Stimulated activated CD8-positive, alpha-beta memory T cell treated with anti-CD3 and anti-CD28 coated beads, Interleukin-7, amount 100 ng/mL, for 1 hour (primary cell): ENCODE results near the gene CYB5RL.
"Not testable (repeated sequence)": the region's sequence is repeated elsewhere in the genome, so short reads cannot be mapped to it uniquely, and the experiment has no call there.

Experiments
- DNase-seq, 2 donors: peaks; one replicate each; pipeline ENCODE4 v3.0.0-alpha.2; 2020; ENCODE audit warnings: low read depth in 2 of 2

The CYB5RL gene

GRCh38 chr1:54199765-54200518 lies at the start of gene CYB5RL, which contains the start of gene MRPL37:
Gene CYB5RL, minus strand, starts transcription at chr1:54200030. Its CDS starts 4,414 bp downstream, at chr1:54195616.
Gene MRPL37, plus strand, starts transcription at chr1:54200167. Its CDS starts 77 bp downstream, at chr1:54200244.
- DNase-seq, result peak; percentile 68 to 73

- no peak for DNase-seq
Observed at GRCh38 chr1:54248966-54249365, 49.1 kb upstream of the CYB5RL start.

GRCh38 chr1:54247863-54248515 lies 48.2 kb upstream of the CYB5RL start:
- no peak for DNase-seq

- no peak for DNase-seq
Observed at GRCh38 chr1:54246116-54246721, 46.4 kb upstream of the CYB5RL start.

GRCh38 chr1:54245501-54245900 lies 45.7 kb upstream of the CYB5RL start:
- no peak for DNase-seq

- DNase-seq, result no peak
Observed at GRCh38 chr1:54244655-54245054, 44.8 kb upstream of the CYB5RL start.

- no peak for DNase-seq
Observed at GRCh38 chr1:54243022-54243421, 43.2 kb upstream of the CYB5RL start.

- no peak for DNase-seq
Observed at GRCh38 chr1:54241364-54241763, 41.5 kb upstream of the CYB5RL start.

- no peak for DNase-seq
Observed at GRCh38 chr1:54240741-54241335, 41.0 kb upstream of the CYB5RL start.

- DNase-seq, result no peak
Observed at GRCh38 chr1:54239631-54240031, 39.8 kb upstream of the CYB5RL start.

GRCh38 chr1:54239035-54239383 lies 39.2 kb upstream of the CYB5RL start:
- no peak for DNase-seq

- DNase-seq, result no peak
Observed at GRCh38 chr1:54238353-54239034, 38.7 kb upstream of the CYB5RL start.

GRCh38 chr1:54237586-54237985 lies 37.8 kb upstream of the CYB5RL start:
- no peak for DNase-seq

GRCh38 chr1:54234284-54234683 lies 34.5 kb upstream of the CYB5RL start:
- no peak for DNase-seq

- DNase-seq, result not testable (repeated sequence)
Observed at GRCh38 chr1:54233196-54233595, 33.4 kb upstream of the CYB5RL start.

GRCh38 chr1:54230507-54231339 lies 30.9 kb upstream of the CYB5RL start:
- DNase-seq, result no peak

- DNase-seq, result no peak
Observed at GRCh38 chr1:54229281-54229891, 29.6 kb upstream of the CYB5RL start.

GRCh38 chr1:54228638-54229079 lies 28.8 kb upstream of the CYB5RL start:
- no peak for DNase-seq

GRCh38 chr1:54227891-54228310 lies 28.1 kb upstream of the CYB5RL start:
- DNase-seq, result no peak

GRCh38 chr1:54227091-54227602 lies 27.3 kb upstream of the CYB5RL start:
- DNase-seq, result no peak
